HG02943 (cell line): ENCODE measurements around the gene AP3M1.

Experiments used
- ATAC-seq: cut with Tn5 transposase; IDR thresholded peaks from one replicate; pipeline ENCODE4 v1.9.1; 2021; ENCODE audit warnings: mild to moderate bottlenecking, low read depth, moderate library complexity; ENCODE audit not compliant: unreplicated experiment

Gene AP3M1

GRCh38 chr10:74081192-74081803 lies 69.3 kb downstream of the AP3M1 start:
- ATAC-seq, result no peak

DNA sequence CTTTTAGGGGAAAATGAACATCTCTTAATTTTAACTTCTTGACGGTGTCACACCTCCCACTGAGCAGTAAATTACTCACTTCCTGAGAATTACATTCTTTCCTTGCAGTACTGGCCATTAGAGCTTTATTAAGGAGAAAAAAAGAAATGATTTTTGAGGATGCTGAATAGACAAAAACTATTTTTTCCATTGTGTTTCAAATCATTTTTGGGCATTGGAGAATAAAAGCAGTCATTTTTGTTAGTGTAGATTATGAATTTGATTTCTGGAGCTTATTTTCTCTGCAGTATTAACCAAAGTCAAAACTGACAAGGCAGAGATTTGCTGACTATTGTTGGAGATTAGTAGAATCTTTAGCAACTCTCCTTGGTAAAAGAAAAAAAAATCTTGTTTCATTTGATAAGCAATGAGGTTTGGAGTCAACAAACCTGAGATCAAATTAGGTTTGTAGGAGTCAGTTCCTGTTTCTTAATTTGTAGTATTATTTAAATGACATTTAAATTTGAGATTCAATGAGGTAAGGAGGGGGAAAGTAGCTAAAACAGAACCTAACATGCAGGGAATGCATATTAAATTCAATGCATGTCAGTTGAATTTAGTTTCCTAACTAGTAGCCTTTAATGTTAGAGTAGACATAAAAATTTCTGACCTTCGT lies 70.6 kb downstream of the AP3M1 start:
- no peak for ATAC-seq

DNA sequence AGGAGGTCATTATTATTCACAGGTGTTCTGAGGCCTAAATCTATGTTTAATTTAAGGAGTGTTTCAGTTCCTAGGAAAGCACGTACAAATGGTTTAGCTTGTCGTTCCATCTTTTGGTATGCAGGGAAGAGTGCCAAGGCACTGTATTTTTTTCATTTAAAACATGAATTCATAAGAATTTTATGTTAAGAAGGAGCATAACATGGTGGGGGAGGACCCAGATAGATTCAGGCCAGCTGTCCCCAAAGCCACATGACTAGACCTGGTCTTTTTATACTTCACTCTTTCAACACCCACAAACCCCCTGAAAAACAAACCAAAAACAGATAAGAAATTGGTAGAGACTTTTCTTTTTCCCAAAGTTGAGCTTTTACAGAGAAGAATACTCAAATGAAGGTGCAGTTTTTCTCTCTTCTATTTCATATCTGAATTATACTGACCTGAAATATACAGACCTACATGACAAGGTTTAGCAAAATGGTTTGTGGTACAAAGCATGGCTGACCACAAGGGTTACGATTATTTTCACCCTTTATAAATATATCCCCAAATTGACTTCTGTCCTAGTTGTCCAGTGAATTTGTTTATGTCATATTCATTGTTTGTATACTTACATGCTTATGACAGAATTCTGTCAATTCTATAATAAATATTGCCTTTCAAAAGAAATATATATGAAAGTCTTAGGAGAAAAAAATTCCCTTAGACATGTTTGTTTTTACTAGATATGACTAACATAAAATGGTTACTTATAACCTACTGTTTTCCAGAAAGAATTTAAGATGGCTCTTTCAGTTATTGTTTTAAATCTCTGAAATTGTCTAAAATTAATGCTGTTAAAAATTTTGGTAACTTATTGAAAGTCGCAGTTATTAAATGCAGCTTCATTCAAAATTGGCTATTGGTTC lies 71.3 kb downstream of the AP3M1 start:
- no peak for ATAC-seq

DNA sequence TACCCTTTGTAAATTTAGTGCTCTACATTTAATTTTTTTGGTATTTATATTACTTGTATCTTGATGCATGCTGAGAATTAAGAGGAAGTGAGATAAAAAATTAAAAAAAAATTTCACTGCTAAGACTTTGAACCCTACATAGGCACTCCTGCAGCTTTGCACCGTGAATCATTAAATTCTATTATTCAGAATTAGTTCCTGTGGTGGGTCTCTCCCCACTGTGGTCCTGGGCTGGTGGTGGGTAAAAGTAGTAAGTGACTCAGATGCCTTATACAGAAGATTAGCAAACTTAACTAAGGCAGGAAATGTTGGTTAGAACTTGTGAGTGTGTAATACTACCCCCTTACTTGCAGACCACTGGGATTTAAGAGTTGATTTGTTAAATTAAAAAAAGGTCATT lies 72.6 kb downstream of the AP3M1 start:
- ATAC-seq, result no peak

DNA sequence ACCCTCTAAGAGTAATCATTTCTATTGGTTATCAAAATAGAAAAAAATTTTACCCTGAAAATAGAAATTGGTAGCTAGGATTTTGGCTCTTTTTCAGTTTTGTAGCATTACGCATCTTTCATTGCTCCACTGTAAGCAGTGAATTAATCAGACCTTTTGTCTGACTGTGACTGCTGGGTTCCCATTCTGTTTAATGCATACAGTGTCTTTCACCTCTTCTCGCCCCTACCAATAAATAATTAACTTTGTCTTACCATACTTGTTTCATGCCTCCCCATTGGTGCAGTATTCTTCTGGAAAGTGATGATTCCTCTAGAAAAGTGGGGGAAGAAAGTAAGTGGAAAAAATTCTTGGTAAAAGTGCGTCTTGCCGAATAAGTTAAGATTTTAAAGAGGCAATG lies 73.2 kb downstream of the AP3M1 start:
- ATAC-seq, result no peak

DNA sequence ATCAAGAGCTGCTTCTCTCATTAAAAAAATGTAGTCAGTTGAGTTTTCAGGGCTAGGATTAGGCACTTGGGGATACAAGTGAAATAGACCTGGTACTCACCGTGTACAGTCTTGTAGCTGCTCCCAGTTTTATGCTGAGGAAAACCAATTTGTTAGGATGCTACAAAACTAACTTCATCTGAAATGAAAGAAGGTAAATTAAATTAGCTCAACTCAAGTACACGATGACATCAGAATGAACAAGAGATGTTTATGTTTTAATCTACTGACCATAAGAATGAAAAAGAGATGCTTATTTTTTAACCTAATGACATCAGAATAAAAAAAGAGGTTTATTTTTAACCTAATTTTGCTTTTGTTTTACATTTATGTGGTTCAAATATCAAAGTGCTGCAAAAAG lies 73.7 kb downstream of the AP3M1 start:
- no peak for ATAC-seq

GRCh38 chr10:74075906-74076305 lies 74.7 kb downstream of the AP3M1 start:
- no peak for ATAC-seq

DNA sequence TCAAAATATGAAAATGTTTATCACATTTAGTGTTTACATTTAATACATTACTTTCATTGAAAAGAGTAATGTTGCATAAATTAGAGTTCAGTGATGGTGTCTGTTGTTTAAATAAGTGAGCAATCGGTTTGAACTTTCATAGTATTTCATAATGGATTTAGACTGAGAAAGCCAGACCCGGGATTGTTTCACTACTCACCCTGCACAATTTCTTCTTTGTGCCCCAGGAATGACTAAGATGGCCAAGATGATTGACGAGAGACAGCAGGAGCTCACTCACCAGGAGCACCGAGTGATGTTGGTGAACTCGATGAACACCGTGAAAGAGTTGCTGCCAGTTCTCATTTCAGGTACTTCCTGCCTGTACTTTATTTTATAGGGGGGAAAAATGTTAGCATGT lies 78.1 kb downstream of the AP3M1 start:
- ATAC-seq, result no peak

- no peak for ATAC-seq
Measured at GRCh38 chr10:74071157-74071556, 79.5 kb downstream of the AP3M1 start.
